HL-60 (cell line): ENCODE measurements around the gene FNDC3B.

Experiments used
- DNase-seq, 2 experiments: peaks; one replicate each; pipeline ENCODE4 v3.0.0-alpha.2; 2010 to 2020; ENCODE audit warnings: low read depth in 1 of 2, low spot score in 1 of 2
- H3K27ac ChIP-seq: fragments of 250-450 bp; sonication (Bioruptor Pico); replicated peaks from 2 replicates; pipeline ENCODE4 v1.5.1; 2020; ENCODE audit warnings: mild to moderate bottlenecking, moderate library complexity
- H3K27me3 ChIP-seq: fragments of 250-450 bp; sonication (Bioruptor Pico); 2 replicates; pipeline ENCODE4 v1.5.1; 2021; ENCODE audit warnings: mild to moderate bottlenecking, moderate library complexity; ENCODE audit not compliant: insufficient read depth, poor library complexity, severe bottlenecking
- H3K4me3 ChIP-seq: replicated peaks from 2 replicates; pipeline ENCODE4 v1.5.1; 2011; ENCODE audit warnings: mild to moderate bottlenecking, control low read depth, low read length; ENCODE audit not compliant: insufficient read depth
- CTCF ChIP-seq: IDR thresholded peaks from one replicate; pipeline ENCODE4 v1.5.1; 2011; ENCODE audit warnings: low read length, control low read depth, inconsistent platforms; ENCODE audit not compliant: insufficient read depth
- GABPA ChIP-seq: IDR thresholded peaks from 2 replicates; pipeline ENCODE4 v1.6.1; 2012; ENCODE audit warnings: low read depth
- POLR2AphosphoS5 ChIP-seq: IDR thresholded peaks from 2 replicates; pipeline ENCODE4 v1.6.1; 2012; ENCODE audit warnings: low read depth
- REST ChIP-seq: IDR thresholded peaks from 2 replicates; pipeline ENCODE4 v1.6.1; 2012; ENCODE audit warnings: low read depth; ENCODE audit not compliant: insufficient replicate concordance
- SPI1 ChIP-seq: IDR thresholded peaks from 2 replicates; pipeline ENCODE4 v1.6.1; 2012; ENCODE audit warnings: low read depth, mild to moderate bottlenecking, borderline replicate concordance

The FNDC3B gene

GRCh38 chr3:172340583-172340982 lies 301.2 kb downstream of the FNDC3B start:
- no peak overlapping the region for H3K4me3 ChIP-seq
- DNase-seq, result no peak
- TF ChIP-seq REST (no peak), GABPA (no peak), SPI1 (no peak)
- H3K27me3 ChIP-seq, result no peaks in the 10 kb centered on the region
- H3K27ac ChIP-seq, result no peak overlapping the region

- Histone ChIP-seq H3K27me3 (no peaks in the 10 kb centered on the region), H3K4me3 (no peak overlapping the region), H3K27ac (no peak overlapping the region)
- peak; percentile 40 to 43 for DNase-seq
- TF ChIP-seq CTCF, result peak; percentile 30
- no peak for TF ChIP-seq REST
These were observed 302.2 kb downstream of the FNDC3B start for GRCh38 chr3:172341482-172342059.

GRCh38 chr3:172342097-172342659 lies 302.8 kb downstream of the FNDC3B start:
- TF ChIP-seq SPI1, result no peak
- TF ChIP-seq POLR2AphosphoS5, result no peak
- TF ChIP-seq REST, result no peak
- no peak for TF ChIP-seq CTCF
- TF ChIP-seq GABPA, result no peak
- DNase-seq, result no peak
- H3K27me3 ChIP-seq, result no peaks in the 10 kb centered on the region
- H3K27ac ChIP-seq, result no peak overlapping the region
- H3K4me3 ChIP-seq, result no peak overlapping the region
